Suppressor macrophage (primary cell): Measurements from ENCODE around the gene TNNC2.

Experiments used
- DNase-seq, 4 experiments: peaks; one replicate each; pipeline ENCODE4 v3.0.0-alpha.2; 2020 to 2022

TNNC2 gene

GRCh38 chr20:45779011-45779915, 47.8 kb downstream of the TNNC2 start:
- DNase-seq: no peak

- DNase-seq: no peak
These were observed 50.2 kb downstream of the TNNC2 start for GRCh38 chr20:45776931-45777330.

- DNase-seq: no peak
These were observed 51.7 kb downstream of the TNNC2 start for GRCh38 chr20:45775411-45775810.

DNA sequence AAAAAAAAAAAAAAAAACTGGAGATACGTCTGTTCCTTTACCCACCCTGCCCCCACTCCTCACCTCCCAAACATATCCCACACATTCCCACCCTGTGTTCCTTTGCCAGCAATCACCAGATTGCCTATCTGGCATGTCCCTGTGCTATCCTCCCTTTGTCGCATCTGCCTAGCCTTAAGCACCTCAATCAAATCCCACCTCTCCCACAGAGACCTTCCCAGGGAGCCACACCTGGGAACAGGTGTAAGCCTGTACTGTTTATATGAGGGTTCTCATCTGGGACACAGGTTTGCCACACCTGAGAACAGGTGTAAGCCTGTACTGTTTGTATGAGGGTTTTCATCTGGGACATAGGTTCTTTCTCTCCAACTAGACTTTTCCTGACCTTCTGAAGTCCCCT, 52.2 kb downstream of the TNNC2 start:
- DNase-seq: no peak
